Measurements from ENCODE around the gene NET1. TPM values are rescaled to one million over a fixed set of nuclear protein-coding genes. Genes with fewer than 3 reads are reported as not detected.

Gene NET1
- total and polyA plus RNA-seq, 11 donors, result 5.6 to 29.5 (median 14.7) TPM

- H3K4me1 ChIP-seq, result peaks cover 0 to 5% (median 0%) of the 10 kb centered on the region in 12 donors
- intact Hi-C loops (cut with DNase I), result no loop called here
- H3K9me3 ChIP-seq, result peaks cover 0 to 12% (median 2%) of the 10 kb centered on the region in 12 donors
- no peak overlapping the region for H3K4me3 ChIP-seq
- no peak for ATAC-seq
- 86 to 94% (median 91%) methylated on average over 6 of the region's 6 CpGs for WGBS, 4 donors
- no peaks in the 10 kb centered on the region for H3K36me3 ChIP-seq
- DNase-seq, result no peak
- no peaks in the 10 kb centered on the region for H3K27me3 ChIP-seq
- peak overlapping the region in 1 of 12 donors; percentile 73 for H3K27ac ChIP-seq
- TF ChIP-seq POLR2A (IDR thresholded peaks at IDR 0.05), result no peak
- no peak for TF ChIP-seq CTCF (IDR thresholded peaks at IDR 0.05)
Observed at GRCh38 chr10:5467634-5468255, 55.4 kb downstream of the NET1 start.

DNA sequence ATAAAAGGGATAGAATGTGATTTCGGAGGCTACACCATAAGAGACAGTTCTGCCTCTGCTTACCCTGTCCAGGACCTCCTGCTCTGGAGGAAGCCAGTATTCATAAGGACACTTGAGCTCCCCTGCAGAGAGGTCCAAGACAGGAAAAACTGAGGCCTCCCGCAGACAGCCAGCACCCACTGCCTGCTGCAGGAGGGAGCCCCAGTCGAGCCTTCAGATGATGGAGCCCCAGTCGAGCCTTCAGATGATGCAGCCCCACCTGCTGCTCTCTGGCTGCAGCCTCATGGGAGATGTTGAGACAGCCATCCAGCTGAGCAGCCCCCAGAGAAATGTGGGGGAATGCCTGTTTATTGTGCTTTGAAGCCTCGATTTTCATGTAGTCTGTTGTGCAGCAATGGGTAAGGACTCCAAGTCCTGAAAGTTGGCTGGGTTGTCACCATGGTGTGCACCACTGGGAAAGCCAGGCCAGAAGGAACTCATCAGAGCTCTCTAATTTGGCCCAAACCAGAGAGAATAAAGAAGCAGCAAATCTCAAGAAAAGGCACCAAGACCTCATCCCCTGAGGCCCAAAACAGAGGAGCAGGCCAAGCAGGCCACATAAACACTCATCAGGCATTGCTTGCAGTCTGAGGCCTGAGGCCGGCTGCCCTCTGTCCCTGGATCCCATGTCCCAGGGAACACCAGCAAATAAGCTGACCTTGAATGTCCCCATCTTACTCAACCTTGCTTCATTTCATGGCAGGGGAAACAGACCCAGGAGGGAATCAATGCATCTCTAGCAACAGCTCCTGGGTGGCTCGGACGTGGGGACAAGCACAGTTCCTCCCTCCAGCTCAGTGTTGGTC, 56.1 kb downstream of the NET1 start:
- peaks cover 0 to 5% (median 0%) of the 10 kb centered on the region in 12 donors for H3K4me1 ChIP-seq
- H3K27me3 ChIP-seq, result no peaks in the 10 kb centered on the region
- DNase-seq (no peak), ATAC-seq (no peak)
- no peak overlapping the region for H3K27ac ChIP-seq
- no peak for TF ChIP-seq CTCF (IDR thresholded peaks at IDR 0.05)
- no peak for TF ChIP-seq POLR2A (IDR thresholded peaks at IDR 0.05)
- 87 to 88% (median 87%) methylated on average over 7 to 8 of the region's 8 CpGs for WGBS, 4 donors
- no peaks in the 10 kb centered on the region for H3K36me3 ChIP-seq
- peaks cover 0 to 12% (median 2%) of the 10 kb centered on the region in 12 donors for H3K9me3 ChIP-seq
- intact Hi-C loops (cut with DNase I), result no loop called here
- no peak overlapping the region for H3K4me3 ChIP-seq

- Histone ChIP-seq H3K9me3 (peaks cover 0 to 12% (median 2%) of the 10 kb centered on the region in 12 donors), H3K4me3 (no peak overlapping the region), H3K27ac (no peak overlapping the region), H3K36me3 (no peaks in the 10 kb centered on the region), H3K4me1 (peaks cover 0 to 5% (median 0%) of the 10 kb centered on the region in 12 donors), H3K27me3 (no peaks in the 10 kb centered on the region)
- intact Hi-C loops (cut with DNase I), result no loop called here
- TF ChIP-seq POLR2A (IDR thresholded peaks at IDR 0.05) (no peak), CTCF (IDR thresholded peaks at IDR 0.05) (no peak)
- 84 to 97% (median 87%) methylated on average over 14 to 15 of the region's 15 CpGs for WGBS, 4 donors
- DNase-seq (no peak), ATAC-seq (peak in 1 of 4 donors; percentile 21)
Observed at GRCh38 chr10:5469353-5470061, 57.1 kb downstream of the NET1 start.

Data from heart left ventricle (tissue), 16 donors.